Breast epithelium (tissue), 3 donors: ENCODE measurements around the gene EML1.

Experiments used
- CTCF ChIP-seq, 3 donors: fragments of 450-650 bp; IDR thresholded peaks; one replicate each; pipeline ENCODE4 v1.5.1; 2016 to 2017; ENCODE audit warnings: antibody characterized with exemption in 3 of 3, mild to moderate bottlenecking in 3 of 3, moderate library complexity in 3 of 3
- POLR2A ChIP-seq: fragments of 450-650 bp; IDR thresholded peaks from one replicate; pipeline ENCODE4 v1.6.1; 2016; ENCODE audit warnings: antibody characterized with exemption, mild to moderate bottlenecking, moderate library complexity
- POLR2AphosphoS5 ChIP-seq, 3 donors: sonication (generic); formaldehyde crosslinking; IDR thresholded peaks; one replicate each; pipeline ENCODE4 v1.6.1; 2017; ENCODE audit warnings: antibody characterized with exemption in 3 of 3

DNA sequence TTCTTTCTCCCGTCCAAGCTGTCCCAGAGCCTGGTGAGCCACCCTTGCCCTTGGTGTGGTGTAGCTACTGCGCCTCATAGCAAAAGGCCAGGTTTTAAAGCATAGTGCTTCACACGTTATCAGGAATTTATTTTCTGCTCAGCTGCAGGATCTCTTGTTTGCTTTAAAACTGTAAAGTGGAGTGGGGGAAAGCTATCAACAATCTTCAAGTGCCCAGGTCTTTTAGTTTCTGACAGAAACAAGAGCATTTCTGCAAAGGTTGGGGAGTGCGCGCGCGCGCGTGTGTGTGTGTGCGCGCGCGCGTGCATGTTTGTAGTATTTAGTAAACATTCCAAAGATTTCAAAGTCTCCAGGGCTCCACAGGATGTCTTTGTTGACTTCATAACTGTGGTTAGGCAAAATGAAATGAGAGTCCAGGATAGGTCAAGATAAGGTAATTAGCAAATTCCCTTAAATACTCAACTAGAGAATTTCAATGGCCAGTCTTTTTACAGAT lies 45.5 kb downstream of the EML1 start:
- TF ChIP-seq CTCF (IDR thresholded peaks at IDR 0.05), result no peak
- no peak for TF ChIP-seq POLR2A
- no peak for TF ChIP-seq POLR2AphosphoS5 (IDR thresholded peaks at IDR 0.05)
